ENCODE measurements around the gene EIF5. TPM values are rescaled to one million over a fixed set of nuclear protein-coding genes. Genes with fewer than 3 reads are reported as not detected.

Gene EIF5
- total and polyA plus RNA-seq, 2 donors (not counting 3 experiments of a cell fraction or from before 2014, with no cell fraction given) = 175 to 313 TPM

GRCh38 chr14:103286968-103287850 lies 46.8 kb upstream of the EIF5 start:
- H3K4me3 ChIP-seq (replicated peaks in 1 of 3; ENCODE audit: insufficient read depth in 1 of 3, low read depth in 1 of 3, low read length in 3 of 3) = no peak overlapping the region
- intact Hi-C loops (cut with micrococcal nuclease) = no loop called here
- dilution Hi-C loops (cut with MboI; ENCODE audit: extremely low pct_ligation_motif_present, low sequenced_read_pairs) = no loop called here
- ChIA-PET POLR2A (no interaction called here), CTCF (interaction anchor here (1.2 to 10.4 kb wide), 2 partner anchors 104 to 183 kb away, joined by 3 to 257 read pairs; no protein-coding TSS in a partner anchor)
- no peaks in the 10 kb centered on the region for H3K4me1 ChIP-seq (ENCODE audit: control insufficient read depth, extremely low read depth, insufficient read depth, low read length)
- H3K9ac ChIP-seq (replicated peaks; ENCODE audit: extremely low read depth, insufficient read depth, low read length) = no peak overlapping the region
- no TSS peak for BruUV-seq (replicated peaks)
- no peaks in the 10 kb centered on the region for H3K9me1 ChIP-seq (replicated peaks; ENCODE audit: control insufficient read depth, extremely low read depth, insufficient read depth, low read length)
- DNase-seq (ENCODE audit: low read depth, low spot score) (no peak), FAIRE-seq (no peak)
- H3K27me3 ChIP-seq (ENCODE audit: control insufficient read depth in 2 of 2, insufficient read depth in 2 of 2, low read length in 2 of 2) = peaks cover 18 to 19% of the 10 kb centered on the region in 2 experiments
- no peaks in the 10 kb centered on the region for H3K9me3 ChIP-seq (replicated peaks; ENCODE audit: control insufficient read depth, insufficient read depth, low read length)
- H3K4me2 ChIP-seq (ENCODE audit: insufficient read depth, low read length) = no peak overlapping the region
- no peak overlapping the region for H3K27ac ChIP-seq (ENCODE audit: insufficient read depth, low read depth, low read length)
- H3K36me3 ChIP-seq (ENCODE audit: control insufficient read depth in 2 of 2, extremely low read depth in 1 of 2, insufficient read depth in 2 of 2, low read length in 2 of 2) = no peaks in the 10 kb centered on the region
- TF ChIP-seq POLR2AphosphoS5 (IDR thresholded peaks at IDR 0.05; ENCODE audit: insufficient read depth, low read depth, low read length) (no peak), GATA2 (IDR thresholded peaks at IDR 0.05; ENCODE audit: insufficient read depth, insufficient read length, low read depth, low read length) (no peak), JUN (IDR thresholded peaks at IDR 0.05; ENCODE audit: borderline replicate concordance, insufficient read depth, insufficient read length, low read depth) (no peak), FOS (IDR thresholded peaks at IDR 0.05; ENCODE audit: borderline replicate concordance, insufficient read depth, low read length) (no peak), EZH2 (IDR thresholded peaks at IDR 0.05; ENCODE audit: borderline replicate concordance, low read depth, low read length, severe bottlenecking) (no peak), CTCF (IDR thresholded peaks at IDR 0.05; ENCODE audit: extremely low read depth in 1 of 2, insufficient read depth in 1 of 2, low read depth in 1 of 2, low read length in 2 of 2) (no peak)
- no peaks in the 10 kb centered on the region for H3K79me2 ChIP-seq (ENCODE audit: control insufficient read depth, insufficient read depth, low read length)
- H4K20me1 ChIP-seq (replicated peaks; ENCODE audit: control insufficient read depth, extremely low read depth, insufficient read depth, low read length) = no peaks in the 10 kb centered on the region
- no peak overlapping the region for H2AFZ ChIP-seq (ENCODE audit: low read depth, low read length)

All from endothelial cell of umbilical vein (primary cell).